Caco-2 (cell line): ENCODE measurements around the gene UNC5B. TPM values are rescaled to one million over a fixed set of nuclear protein-coding genes. Genes with fewer than 3 reads are reported as not detected.
A peak's percentile ranks its signal among the peaks of the same experiment; 100 is the strongest.

Experiments
- BruUV-seq: library from RNA; stranded (reverse); fragments of 400-500 nt; replicated peaks from 2 replicates; lab custom pipeline; 2021; lab: Mats Ljungman, UMichigan
- CTCF ChIA-PET: fragments of 300-600 bp; sonication (Branson Sonifier 250); formaldehyde crosslinking; loops from one replicate; lab custom pipeline; 2022; ENCODE audit warnings: antibody characterized with exemption; lab: Charles Lee
- POLR2A ChIA-PET: fragments of 300-600 bp; sonication (Branson Sonifier 250); formaldehyde crosslinking; loops from one replicate; lab custom pipeline; 2022; ENCODE audit warnings: antibody characterized with exemption; lab: Charles Lee
- DNase-seq, 2 experiments: peaks; one replicate each; pipeline versions ENCODE4 v3.0.0 to v3.0.0-alpha.2; 2020 to 2022
- H3K27me3 ChIP-seq: replicated peaks from 2 replicates; pipeline ENCODE4 v1.6.0; 2011; ENCODE audit warnings: low read length; ENCODE audit not compliant: control insufficient read depth, insufficient read depth
- H3K36me3 ChIP-seq: 2 replicates; pipeline ENCODE4 v1.5.1; 2011; ENCODE audit warnings: low read length; ENCODE audit not compliant: control insufficient read depth, insufficient read depth
- H3K4me1 ChIP-seq: fragments of 250-450 bp; sonication (Bioruptor Pico); 2 replicates; pipeline ENCODE4 v1.5.1; 2020; ENCODE audit warnings: mild to moderate bottlenecking
- H3K4me3 ChIP-seq: 2 replicates; pipeline ENCODE4 v1.5.1; 2011; ENCODE audit warnings: low read depth, mild to moderate bottlenecking, control low read depth, low read length
- H3K9me3 ChIP-seq: fragments of 250-450 bp; sonication (Bioruptor Pico); 2 replicates; pipeline ENCODE4 v1.5.1; 2020; ENCODE audit warnings: mild to moderate bottlenecking, moderate library complexity
- H3K27ac Mint-ChIP-seq: one replicate; pipeline ENCODE4 v1.8.0; 2022; ENCODE audit warnings: mixed read lengths; ENCODE audit not compliant: unreplicated experiment
- H3K27me3 Mint-ChIP-seq: one replicate; pipeline ENCODE4 v1.8.0; 2022; ENCODE audit warnings: mixed read lengths; ENCODE audit not compliant: insufficient read depth, unreplicated experiment
- H3K36me3 Mint-ChIP-seq: one replicate; pipeline ENCODE4 v1.8.0; 2022; ENCODE audit warnings: mild to moderate bottlenecking, mixed read lengths; ENCODE audit not compliant: insufficient read depth, unreplicated experiment
- H3K4me1 Mint-ChIP-seq: one replicate; pipeline ENCODE4 v1.8.0; 2022; ENCODE audit warnings: low read depth, mixed read lengths; ENCODE audit not compliant: unreplicated experiment
- H3K4me3 Mint-ChIP-seq: one replicate; pipeline ENCODE4 v1.8.0; 2022; ENCODE audit warnings: mild to moderate bottlenecking, moderate library complexity, mixed read lengths; ENCODE audit not compliant: unreplicated experiment
- H3K9me3 Mint-ChIP-seq: one replicate; pipeline ENCODE4 v1.8.0; 2022; ENCODE audit warnings: mixed read lengths; ENCODE audit not compliant: unreplicated experiment
- CTCF ChIP-seq, 2 experiments: fragments of 200-600 bp in 1 of 2; IDR thresholded peaks; 1 replicate in 1 of 2; 2 replicates in 1 of 2; pipeline versions ENCODE4 v1.5.1 to v1.8.0; 2011 to 2022; ENCODE audit warnings: antibody characterized with exemption in 1 of 2, control low read depth in 1 of 2, inconsistent platforms in 1 of 2, low read depth in 1 of 2, low read length in 1 of 2, mild to moderate bottlenecking in 1 of 2, moderate library complexity in 1 of 2; ENCODE audit not compliant: insufficient read depth in 1 of 2, severe bottlenecking in 1 of 2, unreplicated experiment in 1 of 2
- intact Hi-C: fragments of 100-400 bp; cut with micrococcal nuclease; formaldehyde crosslinking; loops from one replicate; pipeline ENCODE4 v1.10.0; 2022; ENCODE audit not compliant: unreplicated experiment
- total RNA-seq: library from RNA; stranded (reverse); gene quantifications from 2 replicates; pipeline ENCODE4 v1.2.3, GENCODE V29; 2022

Gene UNC5B
- total RNA-seq, 1 experiment from 2014 or later, result 22.4 TPM

GRCh38 chr10:71209731-71210541 is 2.4 kb upstream of the UNC5B start:
- no TSS peak for BruUV-seq
- CTCF ChIA-PET, result interaction anchor here (1.4 to 1.6 kb wide), 2 partner anchors 20 to 37 kb away, joined by 9 to 11 read pairs; no protein-coding TSS in a partner anchor
- peaks cover 17% of the 10 kb centered on the region for H3K27me3 ChIP-seq
- no peaks in the 10 kb centered on the region for H3K9me3 ChIP-seq
- intact Hi-C loops, result loop anchor here (1.0 to 10.0 kb wide), 5 partner anchors 75 to 395 kb away; partner anchors contain the start of gene SGPL1
- no peaks in the 10 kb centered on the region for H3K36me3 Mint-ChIP-seq
- no peak overlapping the region for H3K4me3 ChIP-seq
- H3K9me3 Mint-ChIP-seq, result no peaks in the 10 kb centered on the region
- no peaks in the 10 kb centered on the region for H3K36me3 ChIP-seq
- POLR2A ChIA-PET, result no interaction called here
- no peak for TF ChIP-seq CTCF (IDR thresholded peaks at IDR 0.05; ENCODE audit: insufficient read depth in 1 of 2, low read depth in 1 of 2, low read length in 1 of 2, severe bottlenecking in 1 of 2, unreplicated experiment in 1 of 2)
- peaks cover 41% of the 10 kb centered on the region for H3K27me3 Mint-ChIP-seq
- H3K4me3 Mint-ChIP-seq, result no peak overlapping the region
- no peak overlapping the region for H3K27ac Mint-ChIP-seq
- H3K4me1 ChIP-seq, result peaks cover 18% of the 10 kb centered on the region
- H3K4me1 Mint-ChIP-seq, result peaks cover 16% of the 10 kb centered on the region
- DNase-seq, result peak in 1 of 2 experiments; percentile 29

- ChIA-PET CTCF (interaction anchor here (0.6 kb wide), 1 partner anchor 119 kb away, joined by 3 read pairs; no protein-coding TSS in a partner anchor), POLR2A (no interaction called here)
- H3K4me3 Mint-ChIP-seq, result peak overlapping the region; percentile 3
- no peaks in the 10 kb centered on the region for H3K9me3 ChIP-seq
- H3K9me3 Mint-ChIP-seq, result no peaks in the 10 kb centered on the region
- no peak overlapping the region for H3K27ac Mint-ChIP-seq
- no peak for TF ChIP-seq CTCF (IDR thresholded peaks at IDR 0.05; ENCODE audit: insufficient read depth in 1 of 2, low read depth in 1 of 2, low read length in 1 of 2, severe bottlenecking in 1 of 2, unreplicated experiment in 1 of 2)
- peaks cover 16% of the 10 kb centered on the region for H3K4me1 Mint-ChIP-seq
- H3K36me3 ChIP-seq, result no peaks in the 10 kb centered on the region
- intact Hi-C loops, result no loop called here
- DNase-seq, result peak in 1 of 2 experiments; percentile 26
- H3K27me3 ChIP-seq, result peaks cover 17% of the 10 kb centered on the region
- H3K4me3 ChIP-seq, result no peak overlapping the region
- H3K36me3 Mint-ChIP-seq, result no peaks in the 10 kb centered on the region
- H3K27me3 Mint-ChIP-seq, result peaks cover 39% of the 10 kb centered on the region
- peaks cover 18% of the 10 kb centered on the region for H3K4me1 ChIP-seq
- no TSS peak for BruUV-seq
These were observed 1.9 kb upstream of the UNC5B start for GRCh38 chr10:71210542-71210871.

DNA sequence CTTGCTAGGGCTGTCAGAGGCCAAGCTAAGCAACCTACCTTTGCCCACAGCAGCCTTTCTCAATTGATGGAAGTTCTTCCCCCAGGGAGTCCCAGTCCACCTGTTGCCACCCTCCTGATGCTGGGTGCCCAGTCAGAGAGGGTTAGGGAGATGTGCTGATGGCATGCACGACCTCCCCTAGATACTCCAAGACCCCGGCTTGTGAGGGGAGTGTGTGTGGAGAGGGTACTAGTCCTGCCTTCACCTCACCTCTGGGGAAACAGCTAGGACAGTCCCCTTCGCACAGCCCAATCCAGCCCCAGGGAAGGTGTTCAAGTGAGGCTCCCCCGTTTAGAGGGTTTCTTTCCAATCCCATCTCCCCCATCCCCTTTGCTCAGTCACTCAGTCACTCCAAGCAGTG is 1.3 kb upstream of the UNC5B start:
- intact Hi-C loops, result no loop called here
- Mint-ChIP-seq H3K4me1 (peaks cover 16% of the 10 kb centered on the region), H3K9me3 (no peaks in the 10 kb centered on the region), H3K36me3 (no peaks in the 10 kb centered on the region), H3K27ac (no peak overlapping the region), H3K4me3 (peak overlapping the region; percentile 3), H3K27me3 (peaks cover 38% of the 10 kb centered on the region)
- ChIA-PET POLR2A (no interaction called here), CTCF (interaction anchor here (0.6 kb wide), 1 partner anchor 119 kb away, joined by 3 read pairs; no protein-coding TSS in a partner anchor)
- Histone ChIP-seq H3K4me1 (peaks cover 20% of the 10 kb centered on the region), H3K4me3 (no peak overlapping the region), H3K36me3 (no peaks in the 10 kb centered on the region), H3K27me3 (peaks cover 17% of the 10 kb centered on the region), H3K9me3 (no peaks in the 10 kb centered on the region)
- DNase-seq, result peak in 1 of 2 experiments; percentile 33
- BruUV-seq, result no TSS peak
- no peak for TF ChIP-seq CTCF (IDR thresholded peaks at IDR 0.05; ENCODE audit: insufficient read depth in 1 of 2, low read depth in 1 of 2, low read length in 1 of 2, severe bottlenecking in 1 of 2, unreplicated experiment in 1 of 2)
